ENCODE results near the gene GPC6. TPM values are rescaled to one million over a fixed set of nuclear protein-coding genes. Genes with fewer than 3 reads are reported as not detected.

The GPC6 gene
- polyA plus RNA-seq, 1 donor from 2014 or later, result 9.0 TPM

GRCh38 chr13:94033830-94034642, 807.4 kb downstream of the GPC6 start:
- Histone ChIP-seq H3K4me2 (ENCODE audit: low read length) (no peak overlapping the region), H2AFZ (ENCODE audit: low read depth, low read length) (no peak overlapping the region), H3K9me3 (ENCODE audit: low read length) (no peaks in the 10 kb centered on the region), H3K79me2 (replicated peaks; ENCODE audit: insufficient read depth, low read length) (no peaks in the 10 kb centered on the region), H3K27ac (ENCODE audit: low read length) (no peak overlapping the region), H3K36me3 (ENCODE audit: insufficient read depth, low read length) (no peaks in the 10 kb centered on the region), H3K9ac (ENCODE audit: low read length) (no peak overlapping the region), H3F3A (ENCODE audit: insufficient read depth, low read length, poor library complexity, severe bottlenecking) (no peaks in the 10 kb centered on the region), H4K20me1 (ENCODE audit: insufficient read depth) (no peaks in the 10 kb centered on the region), H3K4me3 (ENCODE audit: low read length) (no peak overlapping the region), H3K9me2 (ENCODE audit: insufficient read depth, low read length) (no peaks in the 10 kb centered on the region), H3K27me3 (ENCODE audit: insufficient read depth, low read depth, low read length) (no peaks in the 10 kb centered on the region)
- TF ChIP-seq RAD21 (conservative IDR thresholded peaks at IDR 0.05) (no peak), SMC3 (conservative IDR thresholded peaks at IDR 0.05; ENCODE audit: poor library complexity) (no peak), REST (IDR thresholded peaks at IDR 0.05; ENCODE audit: borderline replicate concordance) (no peak), TAF1 (IDR thresholded peaks at IDR 0.05; ENCODE audit: low read depth) (no peak), POLR2AphosphoS5 (IDR thresholded peaks at IDR 0.05) (no peak), CTCF (IDR thresholded peaks at IDR 0.05; ENCODE audit: poor library complexity, severe bottlenecking) (no peak), MXI1 (conservative IDR thresholded peaks at IDR 0.05; ENCODE audit: poor library complexity, severe bottlenecking) (no peak), EP300 (conservative IDR thresholded peaks at IDR 0.05; ENCODE audit: poor library complexity, severe bottlenecking) (no peak), EZH2 (IDR thresholded peaks at IDR 0.05; ENCODE audit: borderline replicate concordance, insufficient read depth, low read length, poor library complexity, severe bottlenecking) (no peak)

GRCh38 chr13:94050039-94050438, 823.4 kb downstream of the GPC6 start:
- no peaks in the 10 kb centered on the region for H3K79me2 ChIP-seq (replicated peaks; ENCODE audit: insufficient read depth, low read length)
- H3K4me2 ChIP-seq (ENCODE audit: low read length), result no peak overlapping the region
- no peak for TF ChIP-seq POLR2AphosphoS5 (IDR thresholded peaks at IDR 0.05)
- no peak for TF ChIP-seq SMC3 (conservative IDR thresholded peaks at IDR 0.05; ENCODE audit: poor library complexity)
- no peak for TF ChIP-seq RAD21 (conservative IDR thresholded peaks at IDR 0.05)
- no peak for TF ChIP-seq REST (IDR thresholded peaks at IDR 0.05; ENCODE audit: borderline replicate concordance)
- no peak for TF ChIP-seq TAF1 (IDR thresholded peaks at IDR 0.05; ENCODE audit: low read depth)
- no peak for TF ChIP-seq MXI1 (conservative IDR thresholded peaks at IDR 0.05; ENCODE audit: poor library complexity, severe bottlenecking)
- TF ChIP-seq CTCF (IDR thresholded peaks at IDR 0.05; ENCODE audit: poor library complexity, severe bottlenecking), result no peak
- TF ChIP-seq EP300 (conservative IDR thresholded peaks at IDR 0.05; ENCODE audit: poor library complexity, severe bottlenecking), result no peak
- no peak for TF ChIP-seq EZH2 (IDR thresholded peaks at IDR 0.05; ENCODE audit: borderline replicate concordance, insufficient read depth, low read length, poor library complexity, severe bottlenecking)
- H3K27me3 ChIP-seq (ENCODE audit: insufficient read depth, low read depth, low read length), result no peaks in the 10 kb centered on the region
- H3K9me2 ChIP-seq (ENCODE audit: insufficient read depth, low read length), result no peaks in the 10 kb centered on the region
- H3K27ac ChIP-seq (ENCODE audit: low read length), result no peak overlapping the region
- no peaks in the 10 kb centered on the region for H3K9me3 ChIP-seq (ENCODE audit: low read length)
- no peak overlapping the region for H3K4me3 ChIP-seq (ENCODE audit: low read length)
- H3F3A ChIP-seq (ENCODE audit: insufficient read depth, low read length, poor library complexity, severe bottlenecking), result no peaks in the 10 kb centered on the region
- no peak overlapping the region for H3K9ac ChIP-seq (ENCODE audit: low read length)
- no peaks in the 10 kb centered on the region for H3K36me3 ChIP-seq (ENCODE audit: insufficient read depth, low read length)
- H2AFZ ChIP-seq (ENCODE audit: low read depth, low read length), result no peak overlapping the region
- no peaks in the 10 kb centered on the region for H4K20me1 ChIP-seq (ENCODE audit: insufficient read depth)

Data from neural cell (in vitro differentiated cells).